ENCODE data around the gene EPHA8.

DNA sequence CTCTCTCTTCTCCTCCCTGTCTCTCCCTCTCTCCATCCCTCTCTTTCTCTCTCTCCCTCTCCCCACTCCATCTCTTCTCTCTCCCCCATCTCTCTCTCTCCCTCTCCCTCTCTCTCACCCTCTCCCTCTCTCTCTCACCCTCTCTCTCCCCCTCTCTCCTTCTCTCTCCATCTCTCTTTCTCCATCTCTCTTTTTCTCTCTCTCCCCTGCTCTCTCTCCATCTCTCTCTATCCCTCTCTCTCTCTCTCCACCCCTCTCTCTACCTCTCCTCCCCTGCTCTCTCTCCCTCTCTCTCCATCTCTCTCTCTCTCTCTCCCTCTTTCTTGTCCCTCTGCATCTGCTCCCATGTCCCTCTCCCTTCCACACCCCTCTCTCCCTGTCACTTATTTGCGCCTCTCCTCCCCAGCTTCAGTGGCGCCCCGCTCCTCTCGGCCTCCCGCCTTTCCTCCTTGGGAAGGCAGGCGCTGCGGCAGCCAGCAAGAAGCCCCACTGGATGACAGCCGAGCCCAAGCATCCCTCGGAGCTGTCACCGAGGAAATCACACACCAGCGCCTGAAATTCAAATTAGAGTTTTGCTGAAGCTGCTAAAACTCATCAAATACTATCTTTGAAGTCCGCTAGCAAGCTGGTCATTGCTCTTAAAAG lies 15.3 kb upstream of the EPHA8 start:
- TF ChIP-seq CTCF (conservative IDR thresholded peaks at IDR 0.05 in 1 of 2, IDR thresholded peaks at IDR 0.05 in 1 of 2; ENCODE audit: extremely low read depth in 1 of 2, insufficient read depth in 1 of 2, low read depth in 1 of 2, low read length in 2 of 2) (no peak), EZH2 (IDR thresholded peaks at IDR 0.05; ENCODE audit: borderline replicate concordance, low read length) (no peak)
